GM12892 (cell line): ENCODE data around the gene MLPH.

ENCODE experiments used
- POLR2A ChIP-seq: IDR thresholded peaks from 2 replicates; pipeline ENCODE4 v1.6.1; 2011; ENCODE audit warnings: low read depth, low read length, control low read depth
- POLR2AphosphoS5 ChIP-seq: IDR thresholded peaks from 2 replicates; pipeline ENCODE4 v1.6.1; 2011; ENCODE audit warnings: low read depth, low read length, control low read depth
- TAF1 ChIP-seq: IDR thresholded peaks from 2 replicates; pipeline ENCODE4 v1.6.1; 2011; ENCODE audit warnings: low read depth, mild to moderate bottlenecking, control low read depth, low read length, borderline replicate concordance

GRCh38 chr2:237546040-237546875, 59.2 kb downstream of the MLPH start:
- TF ChIP-seq POLR2A: no peak
- no peak for TF ChIP-seq POLR2AphosphoS5
- no peak for TF ChIP-seq TAF1
